ENCODE data around the gene ZNF853. TPM values are rescaled to one million over a fixed set of nuclear protein-coding genes. Genes with fewer than 3 reads are reported as not detected.
"Not testable (repeated sequence)": the region's sequence is repeated elsewhere in the genome, so short reads cannot be mapped to it uniquely, and the experiment has no call there.

Gene ZNF853
- total RNA-seq, 4 donors from 2014 or later, result 0.61 to 9.3 (median 2.1) TPM

- no peaks in the 10 kb centered on the region for H3K27me3 ChIP-seq
- H3K36me3 ChIP-seq, result peaks cover 25 to 55% (median 25%) of the 10 kb centered on the region in 3 donors
- H3K4me3 ChIP-seq, result no peak overlapping the region
- DNase-seq, result no peak
- no peak overlapping the region for H3K27ac ChIP-seq
- WGBS, 2 donors, result 92 to 95% methylated on average over 9 to 12 of the region's 17 CpGs
- TF ChIP-seq CTCF (IDR thresholded peaks at IDR 0.05), result no peak
- TF ChIP-seq POLR2A (IDR thresholded peaks at IDR 0.05), result no peak
- intact Hi-C loops (cut with DNase I), result no loop called here
- peaks cover 0 to 11% (median 0%) of the 10 kb centered on the region in 3 donors for H3K9me3 ChIP-seq
- H3K4me1 ChIP-seq, result peaks cover 0 to 10% (median 0%) of the 10 kb centered on the region in 3 donors
Measured at GRCh38 chr7:6655636-6656385, 40.4 kb downstream of the ZNF853 start.

GRCh38 chr7:6656413-6656812 is 41.0 kb downstream of the ZNF853 start:
- Histone ChIP-seq H3K9me3 (peaks cover 0 to 11% (median 0%) of the 10 kb centered on the region in 3 donors), H3K36me3 (peaks cover 24 to 49% (median 25%) of the 10 kb centered on the region in 3 donors), H3K27ac (no peak overlapping the region), H3K4me3 (no peak overlapping the region), H3K4me1 (peaks cover 0 to 10% (median 0%) of the 10 kb centered on the region in 3 donors), H3K27me3 (no peaks in the 10 kb centered on the region)
- 95 to 96% methylated on average over 9 of the region's 9 CpGs for WGBS, 2 donors
- intact Hi-C loops (cut with DNase I), result no loop called here
- TF ChIP-seq POLR2A (IDR thresholded peaks at IDR 0.05), result no peak
- TF ChIP-seq CTCF (IDR thresholded peaks at IDR 0.05), result no peak
- DNase-seq, result no peak

GRCh38 chr7:6658618-6659345 is 43.4 kb downstream of the ZNF853 start:
- Histone ChIP-seq H3K4me1 (peaks cover 0 to 13% (median under 1%) of the 10 kb centered on the region in 3 donors), H3K27me3 (peaks cover 0 to 2% (median 0%) of the 10 kb centered on the region in 4 donors), H3K27ac (no peak overlapping the region), H3K4me3 (no peak overlapping the region), H3K9me3 (no peaks in the 10 kb centered on the region), H3K36me3 (peaks cover 10 to 25% (median 15%) of the 10 kb centered on the region in 3 donors)
- no peak for TF ChIP-seq POLR2A (IDR thresholded peaks at IDR 0.05)
- TF ChIP-seq CTCF (IDR thresholded peaks at IDR 0.05), result no peak
- WGBS, 2 donors, result 25 to 33% methylated on average over 9 of the region's 11 CpGs
- intact Hi-C loops (cut with DNase I), result no loop called here
- no peak for DNase-seq

DNA sequence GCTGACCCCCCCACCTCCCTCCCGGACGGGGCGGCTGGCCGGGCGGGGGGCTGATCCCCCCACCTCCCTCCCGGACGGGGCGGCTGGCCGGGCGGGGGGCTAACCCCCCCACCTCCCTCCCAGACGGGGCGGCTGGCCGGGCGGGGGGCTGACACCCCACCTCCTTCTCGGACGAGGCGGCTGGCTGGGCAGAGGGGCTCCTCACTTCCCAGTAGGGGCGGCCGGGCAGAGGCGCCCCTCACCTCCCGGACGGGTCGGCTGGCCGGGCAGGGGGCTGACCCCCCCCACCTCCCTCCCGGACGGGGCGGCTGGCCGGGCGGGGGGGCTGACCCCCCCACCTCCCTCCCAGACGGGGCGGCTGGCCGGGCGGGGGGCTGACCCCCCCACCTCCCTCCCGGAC is 55.4 kb downstream of the ZNF853 start:
- no CpG with 5 or more reads among the region's 34 CpGs for WGBS, 2 donors
- Histone ChIP-seq H3K36me3 (peaks cover 0 to 20% (median 0%) of the 10 kb centered on the region in 3 donors), H3K9me3 (peaks cover 0 to 83% (median 44%) of the 10 kb centered on the region in 3 donors)
- H3K4me1 ChIP-seq; H3K4me3 ChIP-seq; H3K27me3 ChIP-seq; intact Hi-C loops (cut with DNase I); H3K27ac ChIP-seq; DNase-seq: not testable (repeated sequence)

Other genes with a start within 250 kb of the ZNF853 start
- 100 to 1,000 TPM; 174 to 310 (median 226) TPM for gene RAC1, start 241.1 kb upstream of the ZNF853 start, total RNA-seq
- gene DAGLB, start 167.7 kb upstream of the ZNF853 start, total RNA-seq, result 10 to 100 TPM in 3 of 4 donors, 1 to 10 TPM in 1; 7.1 to 12.4 (median 10.6) TPM
- gene KDELR2, start 131.5 kb upstream of the ZNF853 start, total RNA-seq, result 10 to 100 TPM; 53.4 to 92.3 (median 65.8) TPM
- gene GRID2IP, start 64.1 kb upstream of the ZNF853 start, total RNA-seq, result 1 to 10 TPM in 1 of 4 donors, under 1 TPM in 2, not detected in 1; 0.38 to 1.1 (median 0.44) TPM
- gene ZDHHC4, start 38.2 kb upstream of the ZNF853 start, total RNA-seq, result 10 to 100 TPM in 3 of 4 donors, 1 to 10 TPM in 1; 9.4 to 29.4 (median 23.0) TPM
- gene INTS15, start 25.6 kb upstream of the ZNF853 start, total RNA-seq, result 10 to 100 TPM in 3 of 4 donors, 1 to 10 TPM in 1; 9.2 to 21.9 (median 14.8) TPM
- 10 to 100 TPM; 11.9 to 27.8 (median 20.4) TPM for gene ZNF316, start 21.7 kb downstream of the ZNF853 start, total RNA-seq
- 10 to 100 TPM in 3 of 4 donors, 1 to 10 TPM in 1; 8.6 to 22.3 (median 11.3) TPM for gene ZNF12, start 91.3 kb downstream of the ZNF853 start, total RNA-seq
- not detected for gene RSPH10B2, start 138.5 kb downstream of the ZNF853 start, total RNA-seq
- 10 to 100 TPM; 14.6 to 46.9 (median 25.8) TPM for gene CCZ1B, start 210.7 kb downstream of the ZNF853 start, total RNA-seq